WTC11 (cell line): ENCODE results near the gene KRTAP5-1.
A peak's percentile ranks its signal among the peaks of the same experiment; 100 is the strongest.

Experiments
- CBFB ChIP-seq: sonication (generic); formaldehyde crosslinking; IDR thresholded peaks from 2 replicates; pipeline ENCODE4 v1.8.1; 2022; ENCODE audit warnings: mild to moderate bottlenecking, low read depth, missing genetic modification reagents
- CREM ChIP-seq: sonication (generic); formaldehyde crosslinking; IDR thresholded peaks from 2 replicates; pipeline ENCODE4 v1.8.1; 2022; ENCODE audit warnings: mild to moderate bottlenecking, missing genetic modification reagents, moderate library complexity
- TP53 ChIP-seq: sonication (generic); formaldehyde crosslinking; IDR thresholded peaks from 2 replicates; pipeline ENCODE4 v1.8.1; 2023; ENCODE audit warnings: mild to moderate bottlenecking, missing genetic modification reagents
- TF ChIP-seq, protein P1 (sequence below): fragments of 200-600 bp; IDR thresholded peaks from 2 replicates; pipeline ENCODE4 v1.8.0; 2022; ENCODE audit warnings: antibody characterized with exemption
- TF ChIP-seq, protein P2 (sequence below): sonication (generic); formaldehyde crosslinking; IDR thresholded peaks from 2 replicates; pipeline ENCODE4 v1.8.1; 2023; ENCODE audit warnings: mild to moderate bottlenecking, missing genetic modification reagents
- TF ChIP-seq, protein P3 (sequence below): sonication (generic); formaldehyde crosslinking; conservative IDR thresholded peaks from 2 replicates; pipeline ENCODE4 v1.8.1; 2023; ENCODE audit warnings: mild to moderate bottlenecking, low read depth, missing genetic modification reagents, moderate library complexity
- TF ChIP-seq, protein P4 (sequence below): sonication (generic); formaldehyde crosslinking; IDR thresholded peaks from 2 replicates; pipeline ENCODE4 v1.8.1; 2022; ENCODE audit warnings: low read depth, missing genetic modification reagents, borderline replicate concordance
- TF ChIP-seq, protein P5 (sequence below): sonication (generic); formaldehyde crosslinking; IDR thresholded peaks from 2 replicates; pipeline ENCODE4 v1.8.1; 2022; ENCODE audit warnings: low read depth, mild to moderate bottlenecking, moderate library complexity, missing genetic modification reagents, borderline replicate concordance

DNA sequence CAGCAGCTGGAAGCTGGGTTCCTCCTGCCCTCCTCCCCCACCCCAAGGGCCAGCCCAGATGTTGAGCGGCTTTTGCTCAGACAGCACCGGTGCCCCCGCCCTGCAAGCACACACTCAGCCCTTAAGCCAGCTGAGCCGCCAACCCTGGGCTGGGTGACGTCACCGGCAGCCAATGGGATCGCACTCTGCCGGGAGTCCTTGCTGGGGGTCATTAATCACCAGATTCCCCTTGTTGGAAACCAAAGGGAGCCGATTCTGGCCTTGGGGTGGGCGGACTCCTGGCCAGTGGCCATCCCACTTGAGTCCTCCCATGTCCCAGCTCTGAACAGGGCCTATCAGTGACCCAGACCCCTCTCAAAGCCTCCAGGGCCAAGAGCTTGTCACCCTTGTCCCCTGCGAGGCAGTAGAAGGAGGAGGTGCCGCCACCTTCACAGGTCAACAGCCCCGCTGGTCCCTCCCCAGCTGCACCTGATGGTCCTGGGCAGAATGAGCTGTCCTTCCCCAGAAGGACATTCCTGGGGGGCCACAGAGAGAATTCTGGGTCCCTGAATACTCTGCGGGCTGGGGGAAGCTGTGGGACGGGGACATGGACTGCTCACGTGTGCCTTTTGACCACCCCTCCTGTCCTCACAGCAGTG, 20.4 kb downstream of the KRTAP5-1 start:
- TF ChIP-seq, protein P1, sequence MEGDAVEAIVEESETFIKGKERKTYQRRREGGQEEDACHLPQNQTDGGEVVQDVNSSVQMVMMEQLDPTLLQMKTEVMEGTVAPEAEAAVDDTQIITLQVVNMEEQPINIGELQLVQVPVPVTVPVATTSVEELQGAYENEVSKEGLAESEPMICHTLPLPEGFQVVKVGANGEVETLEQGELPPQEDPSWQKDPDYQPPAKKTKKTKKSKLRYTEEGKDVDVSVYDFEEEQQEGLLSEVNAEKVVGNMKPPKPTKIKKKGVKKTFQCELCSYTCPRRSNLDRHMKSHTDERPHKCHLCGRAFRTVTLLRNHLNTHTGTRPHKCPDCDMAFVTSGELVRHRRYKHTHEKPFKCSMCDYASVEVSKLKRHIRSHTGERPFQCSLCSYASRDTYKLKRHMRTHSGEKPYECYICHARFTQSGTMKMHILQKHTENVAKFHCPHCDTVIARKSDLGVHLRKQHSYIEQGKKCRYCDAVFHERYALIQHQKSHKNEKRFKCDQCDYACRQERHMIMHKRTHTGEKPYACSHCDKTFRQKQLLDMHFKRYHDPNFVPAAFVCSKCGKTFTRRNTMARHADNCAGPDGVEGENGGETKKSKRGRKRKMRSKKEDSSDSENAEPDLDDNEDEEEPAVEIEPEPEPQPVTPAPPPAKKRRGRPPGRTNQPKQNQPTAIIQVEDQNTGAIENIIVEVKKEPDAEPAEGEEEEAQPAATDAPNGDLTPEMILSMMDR = no peak
- TF ChIP-seq, protein P2, sequence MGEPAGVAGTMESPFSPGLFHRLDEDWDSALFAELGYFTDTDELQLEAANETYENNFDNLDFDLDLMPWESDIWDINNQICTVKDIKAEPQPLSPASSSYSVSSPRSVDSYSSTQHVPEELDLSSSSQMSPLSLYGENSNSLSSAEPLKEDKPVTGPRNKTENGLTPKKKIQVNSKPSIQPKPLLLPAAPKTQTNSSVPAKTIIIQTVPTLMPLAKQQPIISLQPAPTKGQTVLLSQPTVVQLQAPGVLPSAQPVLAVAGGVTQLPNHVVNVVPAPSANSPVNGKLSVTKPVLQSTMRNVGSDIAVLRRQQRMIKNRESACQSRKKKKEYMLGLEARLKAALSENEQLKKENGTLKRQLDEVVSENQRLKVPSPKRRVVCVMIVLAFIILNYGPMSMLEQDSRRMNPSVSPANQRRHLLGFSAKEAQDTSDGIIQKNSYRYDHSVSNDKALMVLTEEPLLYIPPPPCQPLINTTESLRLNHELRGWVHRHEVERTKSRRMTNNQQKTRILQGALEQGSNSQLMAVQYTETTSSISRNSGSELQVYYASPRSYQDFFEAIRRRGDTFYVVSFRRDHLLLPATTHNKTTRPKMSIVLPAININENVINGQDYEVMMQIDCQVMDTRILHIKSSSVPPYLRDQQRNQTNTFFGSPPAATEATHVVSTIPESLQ = no peak
- TF ChIP-seq, protein P3, sequence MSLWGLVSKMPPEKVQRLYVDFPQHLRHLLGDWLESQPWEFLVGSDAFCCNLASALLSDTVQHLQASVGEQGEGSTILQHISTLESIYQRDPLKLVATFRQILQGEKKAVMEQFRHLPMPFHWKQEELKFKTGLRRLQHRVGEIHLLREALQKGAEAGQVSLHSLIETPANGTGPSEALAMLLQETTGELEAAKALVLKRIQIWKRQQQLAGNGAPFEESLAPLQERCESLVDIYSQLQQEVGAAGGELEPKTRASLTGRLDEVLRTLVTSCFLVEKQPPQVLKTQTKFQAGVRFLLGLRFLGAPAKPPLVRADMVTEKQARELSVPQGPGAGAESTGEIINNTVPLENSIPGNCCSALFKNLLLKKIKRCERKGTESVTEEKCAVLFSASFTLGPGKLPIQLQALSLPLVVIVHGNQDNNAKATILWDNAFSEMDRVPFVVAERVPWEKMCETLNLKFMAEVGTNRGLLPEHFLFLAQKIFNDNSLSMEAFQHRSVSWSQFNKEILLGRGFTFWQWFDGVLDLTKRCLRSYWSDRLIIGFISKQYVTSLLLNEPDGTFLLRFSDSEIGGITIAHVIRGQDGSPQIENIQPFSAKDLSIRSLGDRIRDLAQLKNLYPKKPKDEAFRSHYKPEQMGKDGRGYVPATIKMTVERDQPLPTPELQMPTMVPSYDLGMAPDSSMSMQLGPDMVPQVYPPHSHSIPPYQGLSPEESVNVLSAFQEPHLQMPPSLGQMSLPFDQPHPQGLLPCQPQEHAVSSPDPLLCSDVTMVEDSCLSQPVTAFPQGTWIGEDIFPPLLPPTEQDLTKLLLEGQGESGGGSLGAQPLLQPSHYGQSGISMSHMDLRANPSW = no peak
- TF ChIP-seq CBFB (no peak), CREM (CRISPR knock-in tag) (no peak), TP53 (CRISPR knock-in tag) (no peak)
- TF ChIP-seq, protein P4, sequence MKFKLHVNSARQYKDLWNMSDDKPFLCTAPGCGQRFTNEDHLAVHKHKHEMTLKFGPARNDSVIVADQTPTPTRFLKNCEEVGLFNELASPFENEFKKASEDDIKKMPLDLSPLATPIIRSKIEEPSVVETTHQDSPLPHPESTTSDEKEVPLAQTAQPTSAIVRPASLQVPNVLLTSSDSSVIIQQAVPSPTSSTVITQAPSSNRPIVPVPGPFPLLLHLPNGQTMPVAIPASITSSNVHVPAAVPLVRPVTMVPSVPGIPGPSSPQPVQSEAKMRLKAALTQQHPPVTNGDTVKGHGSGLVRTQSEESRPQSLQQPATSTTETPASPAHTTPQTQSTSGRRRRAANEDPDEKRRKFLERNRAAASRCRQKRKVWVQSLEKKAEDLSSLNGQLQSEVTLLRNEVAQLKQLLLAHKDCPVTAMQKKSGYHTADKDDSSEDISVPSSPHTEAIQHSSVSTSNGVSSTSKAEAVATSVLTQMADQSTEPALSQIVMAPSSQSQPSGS = 0 out of 2 replicates have a peak, but pooled peaks have one; percentile 78
- TF ChIP-seq, protein P5, sequence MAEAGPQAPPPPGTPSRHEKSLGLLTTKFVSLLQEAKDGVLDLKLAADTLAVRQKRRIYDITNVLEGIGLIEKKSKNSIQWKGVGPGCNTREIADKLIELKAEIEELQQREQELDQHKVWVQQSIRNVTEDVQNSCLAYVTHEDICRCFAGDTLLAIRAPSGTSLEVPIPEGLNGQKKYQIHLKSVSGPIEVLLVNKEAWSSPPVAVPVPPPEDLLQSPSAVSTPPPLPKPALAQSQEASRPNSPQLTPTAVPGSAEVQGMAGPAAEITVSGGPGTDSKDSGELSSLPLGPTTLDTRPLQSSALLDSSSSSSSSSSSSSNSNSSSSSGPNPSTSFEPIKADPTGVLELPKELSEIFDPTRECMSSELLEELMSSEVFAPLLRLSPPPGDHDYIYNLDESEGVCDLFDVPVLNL (CRISPR knock-in tag) = no peak
